K562 (cell line): ENCODE data around the gene HS3ST2. TPM values are rescaled to one million over a fixed set of nuclear protein-coding genes. Genes with fewer than 3 reads are reported as not detected.

Source experiments
- ATAC-seq: fragments of 200-7000 bp; cut with Tn5 transposase; 3 replicates; pipeline ENCODE4 v1.9.1; 2020; ENCODE audit warnings: moderate library complexity
- BruUV-seq: library from RNA; stranded (reverse); fragments of 400-500 nt; replicated peaks from 2 replicates; lab custom pipeline; 2021; lab: Mats Ljungman, UMichigan
- CTCF ChIA-PET: fragments of 300-600 bp; formaldehyde crosslinking; extraction: SDS; loops from one replicate; lab custom pipeline; 2021; ENCODE audit warnings: low intra/inter-chr PET ratio; lab: Yijun Ruan, JAX
- POLR2A ChIA-PET: fragments of 300-600, 350-650 bp; sonication (Branson Sonifier 250); formaldehyde crosslinking; extraction: SDS; loops from one replicate; lab custom pipeline; 2021; ENCODE audit warnings: antibody characterized with exemption, inconsistent platforms; lab: Yijun Ruan, JAX
- DNase-seq, 4 experiments: peaks; one replicate each; pipeline versions ENCODE4 v3.0.0 to v3.0.0-alpha.2; 2011 to 2018; ENCODE audit warnings: low spot score in 3 of 4, mixed read lengths in 3 of 4; ENCODE audit errors: extremely low read depth in 1 of 4
- FAIRE-seq: peaks from 2 replicates; lab custom pipeline; 2011; peaks lifted over from hg19 to GRCh38; lab: Jason Lieb, UNC
- H2AFZ ChIP-seq: 2 replicates; pipeline ENCODE4 v1.6.0; 2011; ENCODE audit warnings: low read depth, low read length, control low read depth, inconsistent platforms
- H3K27ac ChIP-seq: fragments of 200-600 bp; 3 replicates; pipeline ENCODE4 v1.8.0; 2011; ENCODE audit warnings: low read depth, mild to moderate bottlenecking, control low read depth, inconsistent platforms, low read length, moderate library complexity, mixed read lengths; ENCODE audit errors: extremely low read depth
- H3K27me3 ChIP-seq, 2 experiments: fragments of 300-600 bp in 1 of 2; 2 replicates in 1 of 2; 3 replicates in 1 of 2; pipeline versions ENCODE4 v1.6.0 to v1.8.0; 2011; ENCODE audit warnings: inconsistent platforms in 2 of 2, low read length in 2 of 2, mild to moderate bottlenecking in 1 of 2, mixed read lengths in 1 of 2, moderate library complexity in 1 of 2; ENCODE audit not compliant: control insufficient read depth in 2 of 2, insufficient read depth in 2 of 2
- H3K36me3 ChIP-seq: fragments of 300-600 bp; 3 replicates; pipeline ENCODE4 v1.8.0; 2011; ENCODE audit warnings: mild to moderate bottlenecking, low read length, inconsistent platforms; ENCODE audit not compliant: control insufficient read depth, insufficient read depth
- H3K4me1 ChIP-seq, 2 experiments: fragments of 200-600 bp in 1 of 2; replicated peaks in 1 of 2; 2 replicates in 1 of 2; 3 replicates in 1 of 2; pipeline versions ENCODE4 v1.5.1 to v1.8.0; 2011; ENCODE audit warnings: inconsistent platforms in 2 of 2, low read length in 2 of 2, mild to moderate bottlenecking in 1 of 2, mixed read lengths in 1 of 2, moderate library complexity in 1 of 2; ENCODE audit not compliant: control insufficient read depth in 2 of 2, insufficient read depth in 2 of 2
- H3K4me2 ChIP-seq: 2 replicates; pipeline ENCODE4 v1.6.1; 2011; ENCODE audit warnings: low read length, control low read depth, inconsistent platforms, mixed read lengths; ENCODE audit not compliant: insufficient read depth
- H3K4me3 ChIP-seq: fragments of 200-600 bp; sonication (generic), shearing (Covaris generic); 2 replicates; pipeline ENCODE4 v1.5.1; 2016; ENCODE audit warnings: control low read depth, inconsistent platforms
- H3K79me2 ChIP-seq: fragments of 200-600 bp; 3 replicates; pipeline ENCODE4 v1.8.0; 2011; ENCODE audit warnings: low read length, inconsistent platforms; ENCODE audit not compliant: control insufficient read depth, insufficient read depth
- H3K9ac ChIP-seq, 2 experiments: 2 replicates each; pipeline versions ENCODE4 v1.6.0 to v1.6.1; 2011; ENCODE audit warnings: low read depth in 2 of 2, low read length in 2 of 2, control low read depth in 1 of 2, inconsistent platforms in 1 of 2, mild to moderate bottlenecking in 1 of 2, mixed read lengths in 1 of 2; ENCODE audit not compliant: insufficient read depth in 1 of 2
- H3K9me1 ChIP-seq: one replicate; pipeline ENCODE4 v1.6.0; 2011; ENCODE audit warnings: inconsistent platforms, mild to moderate bottlenecking, low read length, moderate library complexity; ENCODE audit not compliant: control insufficient read depth, insufficient read depth
- H3K9me3 ChIP-seq: replicated peaks from 2 replicates; pipeline ENCODE4 v1.5.1; 2011; ENCODE audit warnings: low read depth, low read length, inconsistent platforms; ENCODE audit not compliant: control insufficient read depth, insufficient read depth
- H4K20me1 ChIP-seq: replicated peaks from 2 replicates; pipeline ENCODE4 v1.6.1; 2011; ENCODE audit warnings: low read length, inconsistent platforms, mixed read lengths; ENCODE audit not compliant: control insufficient read depth, insufficient read depth
- CEBPB ChIP-seq: fragments of 450-650 bp; IDR thresholded peaks from 2 replicates; pipeline ENCODE4 v1.6.1; 2016; ENCODE audit warnings: missing genetic modification characterization, missing compliant biosample characterization
- FOXM1 ChIP-seq, 2 experiments: fragments of 450-650 bp in 1 of 2; sonication (generic) in 1 of 2; formaldehyde crosslinking in 1 of 2; IDR thresholded peaks; 2 replicates each; pipeline versions ENCODE4 v1.6.1 to v1.9.0; 2017 to 2022; ENCODE audit warnings: low read depth in 2 of 2, mild to moderate bottlenecking in 2 of 2, missing genetic modification reagents in 1 of 2, moderate library complexity in 1 of 2
- GABPB2 ChIP-seq: fragments of 250-450 bp; sonication (Bioruptor Pico); conservative IDR thresholded peaks from 2 replicates; pipeline ENCODE4 v1.5.1; 2021; ENCODE audit warnings: mild to moderate bottlenecking
- HCFC1 ChIP-seq: IDR thresholded peaks from 2 replicates; pipeline ENCODE4 v1.6.1; 2012; ENCODE audit warnings: low read depth, low read length, improper control_type of control experiment
- HNRNPUL1 ChIP-seq: fragments of 200-400 bp; formaldehyde crosslinking; IDR thresholded peaks from 2 replicates; pipeline ENCODE4 v1.6.1; 2017; ENCODE audit warnings: low read length
- NCOA1 ChIP-seq: fragments of 450-650 bp; IDR thresholded peaks from 2 replicates; pipeline ENCODE4 v1.6.1; 2016; ENCODE audit warnings: low read depth
- RFX5 ChIP-seq: IDR thresholded peaks from 2 replicates; pipeline ENCODE4 v1.6.1; 2011; ENCODE audit warnings: low read depth, mild to moderate bottlenecking, improper control_type of control experiment, low read length
- SMAD1 ChIP-seq: fragments of 150-350 bp; IDR thresholded peaks from 2 replicates; pipeline ENCODE4 v1.6.1; 2014; ENCODE audit warnings: low read length, low read depth; ENCODE audit not compliant: partially characterized antibody
- SRSF9 ChIP-seq: fragments of 200-400 bp; formaldehyde crosslinking; IDR thresholded peaks from 2 replicates; pipeline ENCODE4 v1.6.1; 2017; ENCODE audit warnings: low read depth, low read length, borderline replicate concordance
- ZNF589 ChIP-seq: fragments of 200-800 bp; sonication (Bioruptor generic); IDR thresholded peaks from 2 replicates; pipeline ENCODE4 v1.6.1; 2016; ENCODE audit warnings: low read depth, missing genetic modification characterization, missing compliant biosample characterization
- WGBS: fragments of 100-300 bp; shearing (Covaris generic); methylation state at CpG from one replicate; pipeline ENCODE4 v1.1.6; 2016; ENCODE audit warnings: low coverage, mixed read lengths; ENCODE audit not compliant: insufficient coverage; ENCODE audit errors: missing lambda C conversion rate; 5-methylcytosine and 5-hydroxymethylcytosine counted together
- in situ Hi-C: fragments of 300-500 bp; cut with MboI; formaldehyde crosslinking; loops from 4 replicates; pipeline ENCODE4 v1.15.0; 2018; ENCODE audit warnings: inconsistent platforms, mixed read lengths
- intact Hi-C: fragments of 100-400 bp; cut with micrococcal nuclease; formaldehyde crosslinking; loops from 2 replicates; pipeline ENCODE4 v1.14.2; 2022
- polyA plus RNA-seq, 8 experiments: library from polyadenylated mRNA; depleted of rRNA in 4 of 8; stranded (reverse) in 5 of 8; unstranded in 3 of 8; fragments of >200 nt; fragmentation: Nextera tagmentation in 2 of 8; fragmentation: Illumina TruSeq in 1 of 8; extraction: Ambion mirVana in 2 of 8; extraction: Trizol in 1 of 8; gene quantifications; 2 replicates each; pipeline versions ENCODE4 v1.2.1 to v1.2.3, GENCODE V29; 2011 to 2014; ENCODE audit warnings: inconsistent platforms in 1 of 8, missing spikeins in 1 of 8
- total RNA-seq, 7 experiments: library from RNA; depleted of rRNA in 6 of 7; stranded (reverse); fragments of >200 nt in 6 of 7; fragmentation: Illumina TruSeq in 2 of 7; extraction: Trizol in 2 of 7; gene quantifications; 2 replicates each; pipeline versions ENCODE4 v1.2.1 to v1.2.3, GENCODE V29; 2011 to 2021; ENCODE audit warnings: low replicate concordance in 1 of 7
- TF ChIP-seq, protein P1 (sequence below): fragments of 250-450 bp; sonication (Bioruptor Pico); IDR thresholded peaks from 2 replicates; pipeline ENCODE4 v1.5.1; 2021; ENCODE audit warnings: mild to moderate bottlenecking
- TF ChIP-seq, protein P2 (sequence below): fragments of 450-650 bp; formaldehyde crosslinking; conservative IDR thresholded peaks from 2 replicates; pipeline ENCODE4 v1.4.0; 2022; ENCODE audit warnings: mild to moderate bottlenecking, missing genetic modification characterization

Gene HS3ST2
- total and polyA plus RNA-seq, 9 of the 15 experiments (the other 6 are each of a cell fraction or from before 2014, with no cell fraction given), result not detected

DNA sequence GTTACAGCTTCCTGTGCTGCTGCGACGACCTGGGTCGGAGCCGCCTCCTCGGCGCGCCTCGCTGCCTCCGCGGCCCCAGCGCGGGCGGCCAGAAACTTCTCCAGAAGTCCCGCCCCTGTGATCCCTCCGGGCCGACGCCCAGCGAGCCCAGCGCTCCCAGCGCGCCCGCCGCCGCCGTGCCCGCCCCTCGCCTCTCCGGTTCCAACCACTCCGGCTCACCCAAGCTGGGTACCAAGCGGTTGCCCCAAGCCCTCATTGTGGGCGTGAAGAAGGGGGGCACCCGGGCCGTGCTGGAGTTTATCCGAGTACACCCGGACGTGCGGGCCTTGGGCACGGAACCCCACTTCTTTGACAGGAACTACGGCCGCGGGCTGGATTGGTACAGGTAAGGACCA, 746 bp downstream of the HS3ST2 start:
- 17% methylated on average over 31 of the region's 41 CpGs for WGBS
- no peaks in the 10 kb centered on the region for H3K36me3 ChIP-seq
- no peaks in the 10 kb centered on the region for H3K9me1 ChIP-seq
- no peak for ATAC-seq
- H3K4me3 ChIP-seq, result no peak overlapping the region
- peaks cover 0 to 9% of the 10 kb centered on the region in 2 experiments; a peak in 2 of 5 replicates for H3K4me1 ChIP-seq
- no peak overlapping the region for H3K27ac ChIP-seq
- H2AFZ ChIP-seq, result no peak overlapping the region
- no peak for FAIRE-seq
- no peaks in the 10 kb centered on the region for H3K9me3 ChIP-seq
- H4K20me1 ChIP-seq, result no peaks in the 10 kb centered on the region
- in situ Hi-C loops, result no loop called here
- ChIA-PET CTCF (no interaction called here), POLR2A (interaction anchor here (0.6 kb wide), 1 partner anchor 15 kb away, joined by 3 read pairs; no protein-coding TSS in a partner anchor)
- TF ChIP-seq SRSF9 (no peak), GABPB2 (CRISPR knock-in tag) (no peak), RFX5 (no peak), HNRNPUL1 (no peak), FOXM1 (IDR thresholded peaks at IDR 0.05; ENCODE audit: low read depth) (no peak), FOXM1 (CRISPR knock-in tag; IDR thresholded peaks at IDR 0.05; ENCODE audit: low read depth) (no peak), SMAD1 (no peak), NCOA1 (no peak), HCFC1 (no peak), CEBPB (tag) (no peak), ZNF589 (CRISPR knock-in tag) (no peak)
- TF ChIP-seq, protein P1, sequence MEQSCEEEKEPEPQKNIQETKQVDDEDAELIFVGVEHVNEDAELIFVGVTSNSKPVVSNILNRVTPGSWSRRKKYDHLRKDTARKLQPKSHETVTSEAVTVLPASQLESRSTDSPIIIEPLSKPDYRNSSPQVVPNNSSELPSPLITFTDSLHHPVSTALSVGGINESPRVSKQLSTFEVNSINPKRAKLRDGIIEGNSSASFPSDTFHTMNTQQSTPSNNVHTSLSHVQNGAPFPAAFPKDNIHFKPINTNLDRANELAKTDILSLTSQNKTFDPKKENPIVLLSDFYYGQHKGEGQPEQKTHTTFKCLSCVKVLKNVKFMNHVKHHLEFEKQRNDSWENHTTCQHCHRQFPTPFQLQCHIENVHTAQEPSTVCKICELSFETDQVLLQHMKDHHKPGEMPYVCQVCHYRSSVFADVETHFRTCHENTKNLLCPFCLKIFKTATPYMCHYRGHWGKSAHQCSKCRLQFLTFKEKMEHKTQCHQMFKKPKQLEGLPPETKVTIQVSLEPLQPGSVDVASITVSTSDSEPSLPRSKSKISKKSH (CRISPR knock-in tag), result no peak
- TF ChIP-seq, protein P2, sequence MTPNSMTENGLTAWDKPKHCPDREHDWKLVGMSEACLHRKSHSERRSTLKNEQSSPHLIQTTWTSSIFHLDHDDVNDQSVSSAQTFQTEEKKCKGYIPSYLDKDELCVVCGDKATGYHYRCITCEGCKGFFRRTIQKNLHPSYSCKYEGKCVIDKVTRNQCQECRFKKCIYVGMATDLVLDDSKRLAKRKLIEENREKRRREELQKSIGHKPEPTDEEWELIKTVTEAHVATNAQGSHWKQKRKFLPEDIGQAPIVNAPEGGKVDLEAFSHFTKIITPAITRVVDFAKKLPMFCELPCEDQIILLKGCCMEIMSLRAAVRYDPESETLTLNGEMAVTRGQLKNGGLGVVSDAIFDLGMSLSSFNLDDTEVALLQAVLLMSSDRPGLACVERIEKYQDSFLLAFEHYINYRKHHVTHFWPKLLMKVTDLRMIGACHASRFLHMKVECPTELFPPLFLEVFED, result no peak
- no peak for DNase-seq
- H3K79me2 ChIP-seq, result no peaks in the 10 kb centered on the region
- no peak overlapping the region for H3K4me2 ChIP-seq
- no peaks in the 10 kb centered on the region for H3K27me3 ChIP-seq
- BruUV-seq, result no TSS peak
- H3K9ac ChIP-seq, result no peak overlapping the region
- intact Hi-C loops, result no loop called here
